WERI-Rb-1 (cell line): ENCODE measurements around the gene OR13G1.

ENCODE experiments used
- DNase-seq: peaks from one replicate; pipeline ENCODE4 v3.0.0-alpha.2; 2020
- H3K27ac ChIP-seq: fragments of 250-450 bp; sonication (Bioruptor Pico); 2 replicates; pipeline ENCODE4 v1.5.1; 2020; ENCODE audit warnings: mild to moderate bottlenecking, moderate library complexity
- H3K27me3 ChIP-seq: fragments of 250-450 bp; sonication (Bioruptor Pico); 2 replicates; pipeline ENCODE4 v1.5.1; 2021; ENCODE audit warnings: mild to moderate bottlenecking, low read depth, moderate library complexity; ENCODE audit not compliant: insufficient read depth, severe bottlenecking
- H3K36me3 ChIP-seq: fragments of 250-450 bp; sonication (Bioruptor Pico); 2 replicates; pipeline ENCODE4 v1.5.1; 2020; ENCODE audit warnings: mild to moderate bottlenecking, moderate library complexity
- H3K4me3 ChIP-seq: 2 replicates; pipeline ENCODE4 v1.5.1; 2011; ENCODE audit warnings: low read depth, mild to moderate bottlenecking, control low read depth, low read length
- H3K9me3 ChIP-seq: fragments of 250-450 bp; sonication (Bioruptor Pico); 2 replicates; pipeline ENCODE4 v1.5.1; 2021; ENCODE audit warnings: mild to moderate bottlenecking, moderate library complexity; ENCODE audit not compliant: severe bottlenecking
- CTCF ChIP-seq: IDR thresholded peaks from 2 replicates; pipeline ENCODE4 v1.5.1; 2011; ENCODE audit warnings: low read depth, mild to moderate bottlenecking, control low read depth, inconsistent platforms, low read length

The OR13G1 gene

GRCh38 chr1:247681288-247681897, 1.9 kb upstream of the OR13G1 start:
- peaks cover 48% of the 10 kb centered on the region for H3K27me3 ChIP-seq
- H3K9me3 ChIP-seq, result no peaks in the 10 kb centered on the region
- DNase-seq, result peak; percentile 76
- H3K4me3 ChIP-seq, result no peak overlapping the region
- no peaks in the 10 kb centered on the region for H3K36me3 ChIP-seq
- TF ChIP-seq CTCF, result peak; percentile 82
- no peak overlapping the region for H3K27ac ChIP-seq

DNA sequence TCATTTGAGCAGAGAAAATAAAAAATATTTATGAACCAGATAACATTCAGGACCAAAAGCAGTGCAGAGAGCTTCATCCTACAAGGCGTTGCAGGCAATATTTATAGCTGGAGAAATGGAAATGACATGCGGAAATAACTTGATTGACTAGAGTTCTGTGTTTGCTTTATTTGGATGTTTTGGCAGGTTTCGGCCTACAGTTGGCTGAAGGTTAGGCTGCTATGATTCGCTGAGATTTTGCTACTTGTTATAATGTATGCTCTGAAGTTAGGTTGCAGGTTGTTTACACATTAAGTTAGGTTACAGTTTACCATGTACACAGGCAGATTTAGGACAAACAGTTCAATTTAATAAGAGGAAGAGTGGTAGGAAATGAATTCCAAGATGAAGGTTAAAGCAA, 632 bp upstream of the OR13G1 start:
- Histone ChIP-seq H3K27me3 (peaks cover 48% of the 10 kb centered on the region), H3K36me3 (no peaks in the 10 kb centered on the region), H3K27ac (no peak overlapping the region), H3K9me3 (no peaks in the 10 kb centered on the region), H3K4me3 (no peak overlapping the region)
- no peak for DNase-seq
- no peak for TF ChIP-seq CTCF

GRCh38 chr1:247669225-247669624, 10.3 kb downstream of the OR13G1 start:
- no peak overlapping the region for H3K4me3 ChIP-seq
- H3K9me3 ChIP-seq, result no peaks in the 10 kb centered on the region
- TF ChIP-seq CTCF, result no peak
- H3K27ac ChIP-seq, result no peak overlapping the region
- DNase-seq, result no peak
- H3K36me3 ChIP-seq, result no peaks in the 10 kb centered on the region
- peaks cover 2% of the 10 kb centered on the region for H3K27me3 ChIP-seq

DNA sequence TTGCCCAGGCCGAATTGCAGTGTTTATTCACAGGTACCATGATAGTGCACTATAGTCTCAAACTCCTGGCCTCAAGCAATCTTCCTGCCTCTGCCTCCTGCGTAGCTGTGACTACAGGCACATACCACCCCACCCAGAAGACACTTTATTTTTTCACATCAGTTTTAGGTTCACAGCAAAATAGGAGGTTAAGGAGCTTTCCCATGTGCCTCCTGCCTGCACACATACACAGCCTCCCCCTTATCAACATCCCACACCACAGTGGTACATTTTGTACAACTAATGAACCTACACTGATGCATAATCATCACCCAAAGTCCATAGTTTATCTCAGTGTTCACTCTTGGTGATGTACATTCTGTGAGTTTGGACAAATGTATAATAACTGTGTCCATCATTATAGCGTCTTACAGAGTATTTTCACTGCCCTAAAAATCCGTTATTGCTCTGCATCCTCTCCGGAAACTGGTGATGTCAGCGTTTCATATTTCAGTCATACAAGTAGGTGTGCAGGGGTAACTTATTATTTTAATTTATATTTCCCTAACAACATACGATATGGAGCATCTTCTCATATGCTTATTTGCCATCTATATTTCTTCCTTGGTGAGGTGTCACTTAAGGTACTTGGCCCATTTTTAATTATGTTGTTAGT, 23.2 kb downstream of the OR13G1 start:
- peaks cover 28% of the 10 kb centered on the region for H3K27me3 ChIP-seq
- no peak for TF ChIP-seq CTCF
- no peaks in the 10 kb centered on the region for H3K9me3 ChIP-seq

DNA sequence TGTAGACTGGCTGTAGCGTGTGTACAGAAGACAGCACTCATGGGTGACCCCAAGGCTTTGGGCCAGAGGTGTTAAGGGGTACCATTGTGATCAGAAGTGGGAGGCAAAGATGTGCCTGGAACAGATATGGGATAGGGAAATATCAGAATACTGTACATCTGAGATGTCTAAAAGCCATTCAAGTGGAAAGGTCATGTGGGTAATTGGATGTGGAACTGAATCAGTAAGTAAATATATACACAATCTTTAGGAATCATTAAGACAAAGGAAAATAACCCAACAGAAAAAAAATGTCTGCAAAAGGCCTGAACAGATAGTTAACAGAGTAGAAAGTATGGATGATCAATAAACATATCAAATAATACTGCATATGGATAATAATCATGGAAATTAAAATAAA, 26.5 kb downstream of the OR13G1 start:
- Histone ChIP-seq H3K27me3 (peaks cover 42% of the 10 kb centered on the region), H3K9me3 (no peaks in the 10 kb centered on the region), H3K4me3 (no peak overlapping the region), H3K36me3 (no peaks in the 10 kb centered on the region), H3K27ac (no peak overlapping the region)
- no peak for DNase-seq
- TF ChIP-seq CTCF, result no peak

More for the DNA sequence above, 23.2 kb downstream of the OR13G1 start:
- H3K4me3 ChIP-seq, result no peak overlapping the region
- H3K36me3 ChIP-seq, result no peaks in the 10 kb centered on the region
- DNase-seq, result no peak
- H3K27ac ChIP-seq, result no peak overlapping the region

DNA sequence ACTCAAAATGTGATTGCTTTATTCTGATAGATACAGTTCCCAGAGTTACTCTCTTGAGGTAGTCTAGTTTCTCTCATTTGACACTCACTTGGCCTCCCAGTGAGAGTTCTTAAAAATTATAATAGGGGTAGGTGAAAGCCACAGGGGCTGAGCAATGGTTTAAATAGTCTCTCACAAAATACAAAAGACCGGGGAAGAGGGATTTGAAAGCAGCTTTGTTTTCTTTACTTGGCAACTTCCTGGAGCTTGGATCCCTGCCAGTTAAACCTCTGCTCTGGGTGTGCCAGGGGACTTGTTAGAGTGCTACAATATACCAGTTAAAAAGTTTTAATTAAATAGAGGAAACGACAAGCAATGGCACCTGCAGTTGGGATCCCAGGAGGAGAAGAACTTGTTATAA, 31.7 kb downstream of the OR13G1 start:
- Histone ChIP-seq H3K4me3 (no peak overlapping the region), H3K36me3 (no peaks in the 10 kb centered on the region), H3K27me3 (peaks cover 36% of the 10 kb centered on the region), H3K27ac (no peak overlapping the region), H3K9me3 (no peaks in the 10 kb centered on the region)
- DNase-seq, result no peak
- TF ChIP-seq CTCF, result no peak
